ENCODE data around the gene BEAN1. TPM values are rescaled to one million over a fixed set of nuclear protein-coding genes. Genes with fewer than 3 reads are reported as not detected.

BEAN1 gene
- total RNA-seq, 1 donor: 0.36 TPM

- Histone ChIP-seq H3K79me2 (ENCODE audit: insufficient read depth, low read length) (no peaks in the 10 kb centered on the region), H3K27ac (ENCODE audit: low read depth, low read length) (no peak overlapping the region), H3K9me3 (ENCODE audit: low read depth, low read length) (no peaks in the 10 kb centered on the region), H3K4me1 (ENCODE audit: insufficient read depth, low read length) (no peaks in the 10 kb centered on the region), H3K27me3 (ENCODE audit: insufficient read depth, low read length) (peaks cover under 1% of the 10 kb centered on the region), H3K4me2 (ENCODE audit: insufficient read depth, low read length) (no peak overlapping the region), H4K20me1 (ENCODE audit: insufficient read depth, low read length) (no peaks in the 10 kb centered on the region), H3K4me3 (ENCODE audit: insufficient read depth, low read length) (no peak overlapping the region), H2AFZ (ENCODE audit: low read length) (no peak overlapping the region), H3K36me3 (ENCODE audit: insufficient read depth, low read length) (no peaks in the 10 kb centered on the region)
- TF ChIP-seq CTCF (IDR thresholded peaks at IDR 0.05; ENCODE audit: extremely low read depth, low read depth, low read length): no peak
- peak; percentile 76 for DNase-seq (ENCODE audit: insufficient read length, low spot score, missing footprints)
Observed at GRCh38 chr16:66480265-66481080, 53.4 kb downstream of the BEAN1 start.

GRCh38 chr16:66481081-66481942 is 54.2 kb downstream of the BEAN1 start:
- no peak for TF ChIP-seq CTCF (IDR thresholded peaks at IDR 0.05; ENCODE audit: extremely low read depth, low read depth, low read length)
- no peaks in the 10 kb centered on the region for H3K4me1 ChIP-seq (ENCODE audit: insufficient read depth, low read length)
- H3K79me2 ChIP-seq (ENCODE audit: insufficient read depth, low read length): no peaks in the 10 kb centered on the region
- no peak overlapping the region for H3K4me2 ChIP-seq (ENCODE audit: insufficient read depth, low read length)
- no peaks in the 10 kb centered on the region for H3K27me3 ChIP-seq (ENCODE audit: insufficient read depth, low read length)
- peak; percentile 42 for DNase-seq (ENCODE audit: insufficient read length, low spot score, missing footprints)
- H3K36me3 ChIP-seq (ENCODE audit: insufficient read depth, low read length): no peaks in the 10 kb centered on the region
- no peak overlapping the region for H3K27ac ChIP-seq (ENCODE audit: low read depth, low read length)
- no peaks in the 10 kb centered on the region for H4K20me1 ChIP-seq (ENCODE audit: insufficient read depth, low read length)
- H3K4me3 ChIP-seq (ENCODE audit: insufficient read depth, low read length): no peak overlapping the region
- H2AFZ ChIP-seq (ENCODE audit: low read length): no peak overlapping the region
- H3K9me3 ChIP-seq (ENCODE audit: low read depth, low read length): no peaks in the 10 kb centered on the region

- TF ChIP-seq CTCF (IDR thresholded peaks at IDR 0.05; ENCODE audit: extremely low read depth, low read depth, low read length): no peak
- Histone ChIP-seq H3K36me3 (ENCODE audit: insufficient read depth, low read length) (no peaks in the 10 kb centered on the region), H3K4me2 (ENCODE audit: insufficient read depth, low read length) (no peak overlapping the region), H3K27ac (ENCODE audit: low read depth, low read length) (no peak overlapping the region), H2AFZ (ENCODE audit: low read length) (no peak overlapping the region), H3K4me1 (ENCODE audit: insufficient read depth, low read length) (peaks cover 6% of the 10 kb centered on the region), H3K27me3 (ENCODE audit: insufficient read depth, low read length) (no peaks in the 10 kb centered on the region), H3K4me3 (ENCODE audit: insufficient read depth, low read length) (no peak overlapping the region), H4K20me1 (ENCODE audit: insufficient read depth, low read length) (peaks cover 2% of the 10 kb centered on the region), H3K79me2 (ENCODE audit: insufficient read depth, low read length) (no peaks in the 10 kb centered on the region), H3K9me3 (ENCODE audit: low read depth, low read length) (no peaks in the 10 kb centered on the region)
- peak; percentile 8 for DNase-seq (ENCODE audit: insufficient read length, low spot score, missing footprints)
Observed at GRCh38 chr16:66481943-66482390, 54.9 kb downstream of the BEAN1 start.

Measured in osteoblast (primary cell).